ENCODE measurements around the gene STK17B.

Gene STK17B

DNA sequence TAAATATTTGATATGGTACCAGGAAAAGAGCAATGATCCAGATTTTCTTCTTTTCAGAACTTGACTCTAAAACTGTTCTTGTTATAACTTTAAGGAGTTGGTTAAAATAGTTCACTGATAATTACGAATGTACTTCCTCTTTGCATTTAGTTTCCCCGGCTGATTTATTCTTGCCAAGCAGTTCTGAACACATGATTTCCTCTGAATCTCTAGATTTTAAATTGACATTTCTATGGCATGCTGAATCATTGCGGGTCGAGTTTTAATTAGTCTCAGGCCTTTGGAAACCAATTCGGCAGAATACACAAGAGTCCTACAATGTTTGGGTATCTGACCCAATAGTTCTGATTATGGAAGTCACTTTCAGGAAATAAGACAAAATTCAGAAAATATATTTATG is 65.4 kb downstream of the STK17B start:
- DNase-seq, result no peak

DNA sequence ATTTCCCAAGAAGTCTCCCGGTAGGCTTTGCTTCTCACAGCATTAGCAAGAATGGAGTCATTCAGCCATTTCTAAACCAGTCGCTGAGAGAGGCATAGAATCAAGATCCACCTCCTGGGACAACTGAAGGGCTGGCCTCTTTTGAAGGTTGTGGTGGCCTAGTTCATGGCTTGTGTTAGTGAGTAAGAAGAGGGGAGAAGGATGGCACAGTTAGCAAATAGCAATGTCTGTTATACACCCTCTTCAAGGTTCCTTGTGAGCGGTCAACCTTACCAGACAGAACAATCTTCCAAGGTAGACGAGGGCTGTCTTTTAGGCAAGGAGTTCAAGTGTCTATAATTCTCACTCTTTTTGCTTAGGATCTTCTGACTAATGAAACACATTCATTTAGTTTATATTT is 67.3 kb downstream of the STK17B start:
- DNase-seq, result no peak

- DNase-seq, result no peak
Observed at GRCh38 chr2:196103626-196104025, 67.8 kb downstream of the STK17B start.

GRCh38 chr2:196101325-196101991 is 69.9 kb downstream of the STK17B start:
- DNase-seq, result peak in 1 of 4 experiments; percentile 5

GRCh38 chr2:196099916-196100315 is 71.5 kb downstream of the STK17B start:
- DNase-seq, result no peak

GRCh38 chr2:196097864-196098660 is 73.3 kb downstream of the STK17B start:
- no peak for DNase-seq

DNA sequence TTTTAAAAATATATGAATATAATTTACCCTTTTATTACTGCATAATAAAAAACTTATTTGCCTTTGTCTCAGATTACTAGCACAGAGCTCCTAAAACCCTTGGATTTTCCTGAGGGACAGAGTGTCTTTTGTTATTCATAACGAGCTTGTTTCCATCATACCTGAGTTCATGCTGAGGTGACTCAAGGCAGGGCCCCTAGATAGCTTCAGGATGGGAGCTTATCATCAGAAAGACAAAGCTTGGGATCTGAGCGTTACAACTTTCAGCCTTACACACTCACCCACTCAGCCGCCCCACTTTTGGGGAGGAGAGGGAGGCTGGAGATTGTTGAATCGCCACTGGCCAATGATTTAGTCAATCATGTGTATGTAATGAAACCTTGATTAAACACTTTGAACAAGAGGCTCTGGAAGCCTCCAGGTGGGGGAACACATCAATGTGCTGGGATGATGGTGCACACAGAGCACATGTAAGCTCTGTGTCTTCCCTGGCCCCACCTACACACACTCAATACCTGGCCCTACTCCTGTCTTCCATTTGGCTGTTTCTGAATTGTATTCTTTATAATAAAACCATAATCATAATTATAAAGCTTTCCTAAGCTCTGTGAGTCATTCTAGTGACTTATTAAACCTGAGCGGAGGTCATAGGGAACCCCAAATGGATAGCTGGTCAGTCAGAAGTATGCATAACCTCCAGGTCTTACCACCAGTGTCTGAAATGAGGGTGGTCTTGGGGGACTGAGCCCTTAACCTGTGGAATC is 74.2 kb downstream of the STK17B start:
- DNase-seq, result no peak

GRCh38 chr2:196096264-196096663 is 75.1 kb downstream of the STK17B start:
- no peak for DNase-seq

DNA sequence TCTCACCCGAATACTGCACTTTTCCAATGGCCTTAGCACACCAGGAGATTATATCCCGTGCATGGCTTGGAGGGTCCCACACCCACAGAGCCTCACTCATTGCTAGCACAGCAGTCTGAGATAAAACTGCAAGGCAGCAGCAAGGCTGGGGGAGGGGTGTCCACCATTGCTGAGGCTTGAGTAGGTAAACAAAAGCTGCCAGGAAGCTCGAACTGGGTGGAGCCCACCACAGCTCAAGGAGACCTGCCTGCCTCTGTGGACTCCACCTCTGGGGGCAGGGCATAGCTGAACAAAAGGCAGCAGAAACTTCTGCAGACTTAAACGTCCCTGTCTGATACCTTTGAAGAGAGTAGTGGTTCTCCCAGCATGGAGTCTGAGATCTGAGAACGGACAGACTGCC is 81.9 kb downstream of the STK17B start:
- peak in 1 of 4 experiments; percentile 6 for DNase-seq

- DNase-seq, result no peak
Observed at GRCh38 chr2:196088203-196088602, 83.2 kb downstream of the STK17B start.

GRCh38 chr2:196086517-196087368 is 84.6 kb downstream of the STK17B start:
- DNase-seq, result no peak

DNA sequence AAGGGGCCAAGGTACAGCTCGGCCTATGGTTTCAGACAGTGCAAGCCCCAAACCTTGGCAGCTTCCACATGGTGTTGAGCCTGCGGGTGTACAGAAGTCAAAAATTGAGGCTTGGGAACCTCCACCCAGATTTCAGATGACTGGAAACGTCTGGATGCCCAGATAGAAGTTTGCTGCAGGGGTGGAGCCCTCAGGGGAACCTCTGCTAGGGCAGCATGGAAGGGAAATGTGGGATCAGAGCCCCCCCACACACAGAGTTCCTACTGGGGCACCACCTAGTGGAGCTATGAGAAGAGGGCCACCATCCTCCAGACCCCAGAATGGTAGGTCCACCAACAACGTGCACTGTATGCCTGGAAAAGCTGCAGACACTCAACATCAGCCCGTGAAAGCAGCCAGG is 87.8 kb downstream of the STK17B start:
- DNase-seq, result no peak

Data from activated CD4-positive, CD25-positive, alpha-beta regulatory T cell (primary cell).